CD4-positive, alpha-beta memory T cell (primary cell): ENCODE results near the gene PPP1R26. TPM values are rescaled to one million over a fixed set of nuclear protein-coding genes. Genes with fewer than 3 reads are reported as not detected.
"Not testable (repeated sequence)": the region's sequence is repeated elsewhere in the genome, so short reads cannot be mapped to it uniquely, and the experiment has no call there.

Experiments used
- CTCF ChIA-PET: fragments of 350-600 bp; sonication (Branson Sonifier 250); formaldehyde crosslinking; loops from one replicate; lab custom pipeline; 2021; ENCODE audit warnings: inconsistent platforms; ENCODE audit not compliant: partially characterized antibody; lab: Charles Lee
- POLR2A ChIA-PET: fragments of 350-600 bp; sonication (Branson Sonifier 250); formaldehyde crosslinking; loops from one replicate; lab custom pipeline; 2021; ENCODE audit not compliant: partially characterized antibody; lab: Charles Lee
- DNase-seq, 5 donors: peaks; one replicate each; pipeline versions ENCODE4 v3.0.0 to v3.0.0-alpha.2; 2020 to 2022; ENCODE audit warnings: mixed read lengths in 1 of 5
- H3K27ac ChIP-seq: one replicate; pipeline ENCODE4 v1.7.0; 2013; ENCODE audit warnings: low read depth, low read length
- H3K27me3 ChIP-seq: 2 replicates; pipeline ENCODE4 v1.7.0; 2013; ENCODE audit warnings: mild to moderate bottlenecking, low read length, moderate library complexity; ENCODE audit not compliant: insufficient read depth
- H3K36me3 ChIP-seq: 2 replicates; pipeline ENCODE4 v1.7.0; 2013; ENCODE audit warnings: mild to moderate bottlenecking, low read length, moderate library complexity; ENCODE audit not compliant: insufficient read depth
- H3K4me1 ChIP-seq: 2 replicates; pipeline ENCODE4 v1.7.0; 2013; ENCODE audit warnings: mild to moderate bottlenecking, low read length, moderate library complexity; ENCODE audit not compliant: insufficient read depth
- H3K4me3 ChIP-seq, 2 donors: one replicate each; pipeline ENCODE4 v1.7.0; 2013; ENCODE audit warnings: low read length in 2 of 2, mild to moderate bottlenecking in 1 of 2
- H3K9me3 ChIP-seq, 2 donors: one replicate each; pipeline ENCODE4 v1.7.0; 2013; ENCODE audit warnings: low read length in 2 of 2, control low read depth in 1 of 2; ENCODE audit not compliant: control insufficient read depth in 1 of 2
- H3K27ac Mint-ChIP-seq, 7 donors: one replicate each; pipeline ENCODE4 v1.8.0; 2020 to 2021; ENCODE audit warnings: mixed read lengths in 7 of 7, mild to moderate bottlenecking in 6 of 7, inconsistent platforms in 3 of 7, moderate library complexity in 3 of 7
- H3K27me3 Mint-ChIP-seq, 2 donors: one replicate each; pipeline ENCODE4 v1.8.0; 2020 to 2021; ENCODE audit warnings: mixed read lengths in 2 of 2
- H3K36me3 Mint-ChIP-seq, 2 donors: one replicate each; pipeline ENCODE4 v1.8.0; 2020 to 2021; ENCODE audit warnings: mixed read lengths in 2 of 2, inconsistent platforms in 1 of 2, mild to moderate bottlenecking in 1 of 2
- H3K4me1 Mint-ChIP-seq, 4 donors: one replicate each; pipeline ENCODE4 v1.8.0; 2020 to 2021; ENCODE audit warnings: mixed read lengths in 4 of 4, mild to moderate bottlenecking in 1 of 4
- H3K4me3 Mint-ChIP-seq, 8 donors: one replicate each; pipeline ENCODE4 v1.8.0; 2020 to 2021; ENCODE audit warnings: mixed read lengths in 8 of 8, mild to moderate bottlenecking in 7 of 8, moderate library complexity in 6 of 8, inconsistent platforms in 3 of 8
- H3K9me3 Mint-ChIP-seq, 8 donors: one replicate each; pipeline ENCODE4 v1.8.0; 2020 to 2021; ENCODE audit warnings: mixed read lengths in 8 of 8, mild to moderate bottlenecking in 5 of 8, inconsistent platforms in 3 of 8, moderate library complexity in 1 of 8
- intact Hi-C: fragments of 100-400 bp; cut with micrococcal nuclease; formaldehyde crosslinking; loops from one replicate; pipeline ENCODE4 v1.15.1; 2023
- polyA plus RNA-seq, 2 donors: library from polyadenylated mRNA; unstranded; fragments of 300-500 nt; fragmentation: Illumina TruSeq; gene quantifications; one replicate each; pipeline ENCODE4 v1.2.3, GENCODE V29; 2021
- total RNA-seq, 2 experiments: library from RNA; stranded (reverse); gene quantifications; one replicate each; pipeline ENCODE4 v1.2.3, GENCODE V29; 2021

PPP1R26 gene
- total and polyA plus RNA-seq, 4 experiments from 2014 or later: 0.54 to 1.9 (median 1.9) TPM; not detected in 1

DNA sequence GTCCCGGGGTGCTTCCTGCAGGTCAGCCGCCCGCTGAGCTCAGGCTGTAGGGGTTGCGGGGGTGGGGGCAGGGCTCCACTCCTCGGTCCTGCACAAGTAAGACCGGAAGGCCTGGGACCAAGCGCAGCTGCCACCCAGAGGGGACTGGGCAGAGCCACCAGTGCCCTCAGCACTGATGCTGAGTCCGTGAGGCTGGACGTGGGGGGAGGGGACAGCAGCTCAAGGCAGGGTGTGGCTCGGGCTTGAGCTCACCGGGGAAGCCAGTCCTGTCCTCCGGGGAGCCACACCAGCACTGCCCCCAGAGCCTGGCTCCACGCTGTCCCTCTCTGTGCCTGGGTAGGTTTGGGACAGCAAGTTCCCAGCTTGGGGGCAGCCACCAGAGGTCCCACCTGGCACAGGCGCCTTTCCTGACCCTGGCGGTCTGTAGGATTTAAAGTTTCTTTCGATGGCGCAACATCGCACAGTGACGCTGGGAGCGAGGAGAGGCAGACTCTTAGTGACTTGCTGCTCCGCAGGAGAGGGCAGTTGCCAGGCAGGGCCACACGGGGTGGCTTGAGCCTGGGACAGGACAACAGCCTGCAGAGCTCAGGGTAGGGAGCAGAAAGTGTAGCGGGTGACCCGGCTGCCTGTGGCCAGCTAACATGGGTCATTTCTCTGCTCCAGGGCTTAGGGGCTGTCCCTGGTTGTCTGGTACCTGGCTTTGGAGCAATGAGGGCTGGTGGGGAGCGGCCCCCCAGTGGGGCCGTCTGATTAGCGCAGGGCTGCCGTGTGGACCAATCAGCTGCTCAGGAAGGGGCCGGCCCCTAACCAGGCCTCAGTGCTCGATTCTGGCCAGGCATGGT is 47.4 kb downstream of the PPP1R26 start:
- ChIA-PET CTCF (no interaction called here), POLR2A (no interaction called here)
- Mint-ChIP-seq H3K27me3 (peaks cover 6 to 13% of the 10 kb centered on the region in 2 donors), H3K9me3 (no peaks in the 10 kb centered on the region), H3K27ac (no peak overlapping the region), H3K4me1 (peaks cover 0 to 6% (median 2%) of the 10 kb centered on the region in 4 donors), H3K4me3 (no peak overlapping the region), H3K36me3 (no peaks in the 10 kb centered on the region)
- H3K4me1 ChIP-seq: no peaks in the 10 kb centered on the region
- no peak overlapping the region for H3K4me3 ChIP-seq
- intact Hi-C loops: no loop called here
- no peaks in the 10 kb centered on the region for H3K9me3 ChIP-seq
- H3K27me3 ChIP-seq: no peaks in the 10 kb centered on the region
- no peak for DNase-seq
- H3K27ac ChIP-seq: no peak overlapping the region
- H3K36me3 ChIP-seq: no peaks in the 10 kb centered on the region

DNA sequence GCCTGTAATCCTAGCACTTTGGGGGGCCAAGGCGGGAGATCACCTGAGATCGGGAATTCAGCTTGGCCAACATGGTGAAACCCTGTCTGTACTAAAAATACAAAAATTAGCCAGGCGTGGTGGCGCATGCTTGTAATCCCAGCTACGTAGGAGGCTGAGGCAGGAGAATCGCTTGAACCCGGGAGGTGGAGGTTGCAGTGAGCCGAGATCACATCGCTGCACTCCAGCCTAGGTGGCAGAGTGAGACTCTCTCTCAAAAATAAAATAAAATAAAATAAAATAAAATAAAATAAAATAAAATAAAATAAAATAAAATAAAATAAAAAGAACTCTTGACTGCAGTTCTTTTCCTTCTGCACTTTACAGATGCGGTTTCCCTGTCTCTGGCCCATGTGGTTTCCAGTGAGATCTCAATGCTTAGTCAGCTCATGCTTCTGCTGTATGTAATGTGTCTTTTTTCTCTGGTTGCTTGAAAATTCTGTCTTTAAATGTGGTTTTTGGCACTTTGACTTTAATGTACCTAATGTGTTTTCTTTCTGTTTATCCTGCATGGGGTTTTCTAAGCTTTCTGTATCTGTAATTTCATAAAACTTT is 49.4 kb downstream of the PPP1R26 start:
- H3K36me3 ChIP-seq, H3K9me3 Mint-ChIP-seq, intact Hi-C loops, H3K27ac ChIP-seq, H3K4me1 Mint-ChIP-seq, H3K27ac Mint-ChIP-seq, POLR2A ChIA-PET, H3K36me3 Mint-ChIP-seq, DNase-seq, H3K9me3 ChIP-seq, H3K27me3 ChIP-seq, H3K4me3 ChIP-seq, CTCF ChIA-PET, H3K4me1 ChIP-seq, H3K4me3 Mint-ChIP-seq: not testable (repeated sequence)
- peaks cover 8 to 15% of the 10 kb centered on the region in 2 donors for H3K27me3 Mint-ChIP-seq

DNA sequence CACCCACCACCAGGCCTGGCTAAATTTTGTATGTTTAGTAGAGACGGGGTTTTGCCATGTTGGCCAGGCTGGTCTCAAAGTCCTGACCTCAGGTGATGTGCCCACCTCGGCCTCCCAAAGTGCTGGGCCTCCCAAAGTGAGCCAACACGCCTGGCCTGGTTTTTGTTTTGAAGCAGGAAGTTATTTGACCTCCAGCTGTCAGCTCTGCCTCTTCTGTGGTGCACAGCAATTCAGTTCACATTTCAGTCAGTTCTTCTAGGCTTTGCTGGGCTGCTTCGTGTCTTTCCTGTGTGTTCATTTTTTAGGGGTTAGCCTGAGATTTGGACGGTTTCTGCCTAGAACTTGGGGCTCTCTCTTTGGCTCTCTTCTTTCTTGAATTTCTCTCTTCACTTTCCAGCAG is 50.6 kb downstream of the PPP1R26 start:
- CTCF ChIA-PET: no interaction called here
- peak overlapping the region in 1 of 7 donors; percentile 31 for H3K27ac Mint-ChIP-seq
- H3K36me3 Mint-ChIP-seq: no peaks in the 10 kb centered on the region
- POLR2A ChIA-PET: no interaction called here
- intact Hi-C loops: no loop called here
- no peaks in the 10 kb centered on the region for H3K36me3 ChIP-seq
- DNase-seq: no peak
- no peak overlapping the region for H3K27ac ChIP-seq
- peaks cover 17 to 21% of the 10 kb centered on the region in 2 donors for H3K27me3 Mint-ChIP-seq
- H3K4me1 ChIP-seq: no peaks in the 10 kb centered on the region
- H3K4me3 Mint-ChIP-seq: peak overlapping the region in 1 of 8 donors; percentile 5
- no peaks in the 10 kb centered on the region for H3K9me3 ChIP-seq
- no peaks in the 10 kb centered on the region for H3K9me3 Mint-ChIP-seq
- peaks cover 0 to 6% (median 2%) of the 10 kb centered on the region in 4 donors for H3K4me1 Mint-ChIP-seq
- H3K4me3 ChIP-seq: no peak overlapping the region
- H3K27me3 ChIP-seq: no peaks in the 10 kb centered on the region

DNA sequence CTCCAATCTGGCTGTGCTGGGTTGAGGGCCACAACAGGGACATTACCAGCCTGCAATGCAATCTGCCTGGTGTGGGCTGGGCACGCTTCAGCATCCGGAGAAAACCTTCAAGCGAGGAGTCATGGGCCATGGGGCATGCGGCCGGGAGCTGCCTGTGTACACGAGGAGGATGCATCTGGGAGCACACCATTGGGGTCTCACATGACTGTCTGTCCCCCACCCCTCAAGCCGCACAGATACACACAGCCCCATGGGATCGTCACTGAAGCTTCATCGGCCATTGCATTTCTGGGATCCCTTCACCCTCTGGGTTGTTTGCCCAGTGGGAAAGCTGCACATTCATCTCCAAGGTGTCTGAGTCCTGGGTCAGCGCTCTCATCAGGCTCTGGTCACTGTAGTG is 51.5 kb downstream of the PPP1R26 start:
- DNase-seq: no peak
- CTCF ChIA-PET: no interaction called here
- H3K36me3 Mint-ChIP-seq: no peaks in the 10 kb centered on the region

DNA sequence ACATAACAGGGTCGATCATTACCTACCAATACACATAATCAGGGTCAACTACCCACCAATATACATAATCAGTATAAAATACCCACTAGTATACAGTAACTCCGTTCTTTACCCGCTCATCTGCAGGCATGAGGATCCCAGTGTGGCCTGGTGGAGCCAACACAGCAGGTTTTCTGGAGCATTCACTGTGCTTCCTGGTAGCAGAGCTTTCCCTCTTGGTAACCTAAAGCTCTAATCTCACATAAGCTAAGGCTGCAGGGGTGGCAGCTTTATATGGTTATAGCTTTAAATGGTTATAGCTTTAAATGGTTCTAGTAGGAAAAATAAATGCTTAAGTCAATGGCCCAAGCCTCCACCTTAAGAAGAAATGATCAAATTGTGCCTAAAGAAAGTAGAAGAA is 53.5 kb downstream of the PPP1R26 start:
- CTCF ChIA-PET: no interaction called here
- peaks cover 24 to 33% of the 10 kb centered on the region in 2 donors for H3K27me3 Mint-ChIP-seq

More for the DNA sequence above, 51.5 kb downstream of the PPP1R26 start:
- H3K9me3 Mint-ChIP-seq: no peaks in the 10 kb centered on the region
- no peaks in the 10 kb centered on the region for H3K36me3 ChIP-seq
- H3K27me3 ChIP-seq: no peaks in the 10 kb centered on the region
- H3K4me3 Mint-ChIP-seq: no peak overlapping the region
- no peak overlapping the region for H3K27ac ChIP-seq
- H3K27me3 Mint-ChIP-seq: peaks cover 18 to 22% of the 10 kb centered on the region in 2 donors
- peaks cover 0 to 6% (median 2%) of the 10 kb centered on the region in 4 donors for H3K4me1 Mint-ChIP-seq
- intact Hi-C loops: no loop called here
- H3K4me1 ChIP-seq: no peaks in the 10 kb centered on the region
- no peak overlapping the region for H3K27ac Mint-ChIP-seq
- H3K9me3 ChIP-seq: no peaks in the 10 kb centered on the region
- no peak overlapping the region for H3K4me3 ChIP-seq
- POLR2A ChIA-PET: no interaction called here

GRCh38 chr9:135533674-135534073 is 54.1 kb downstream of the PPP1R26 start:
- H3K4me3 ChIP-seq: no peak overlapping the region
- no peaks in the 10 kb centered on the region for H3K9me3 ChIP-seq
- DNase-seq: no peak
- no peaks in the 10 kb centered on the region for H3K36me3 ChIP-seq
- peaks cover 24 to 37% of the 10 kb centered on the region in 2 donors for H3K27me3 Mint-ChIP-seq
- CTCF ChIA-PET: no interaction called here
- peaks cover 0 to 6% (median 2%) of the 10 kb centered on the region in 4 donors for H3K4me1 Mint-ChIP-seq
- H3K27ac ChIP-seq: no peak overlapping the region
- POLR2A ChIA-PET: no interaction called here
- no peaks in the 10 kb centered on the region for H3K27me3 ChIP-seq
- H3K9me3 Mint-ChIP-seq: no peaks in the 10 kb centered on the region
- intact Hi-C loops: no loop called here
- H3K36me3 Mint-ChIP-seq: no peaks in the 10 kb centered on the region
- H3K4me3 Mint-ChIP-seq: no peak overlapping the region
- no peak overlapping the region for H3K27ac Mint-ChIP-seq
- H3K4me1 ChIP-seq: no peaks in the 10 kb centered on the region

More for the DNA sequence above, 53.5 kb downstream of the PPP1R26 start:
- H3K27ac ChIP-seq: no peak overlapping the region
- no peak overlapping the region for H3K27ac Mint-ChIP-seq
- POLR2A ChIA-PET: no interaction called here
- H3K4me1 Mint-ChIP-seq: peaks cover 0 to 6% (median 2%) of the 10 kb centered on the region in 4 donors
- H3K4me1 ChIP-seq: no peaks in the 10 kb centered on the region
- H3K36me3 ChIP-seq: no peaks in the 10 kb centered on the region
- intact Hi-C loops: no loop called here
- no peaks in the 10 kb centered on the region for H3K9me3 ChIP-seq
- H3K27me3 ChIP-seq: no peaks in the 10 kb centered on the region
- H3K9me3 Mint-ChIP-seq: no peaks in the 10 kb centered on the region
- H3K36me3 Mint-ChIP-seq: no peaks in the 10 kb centered on the region
- no peak overlapping the region for H3K4me3 ChIP-seq
- no peak overlapping the region for H3K4me3 Mint-ChIP-seq
- DNase-seq: no peak

- intact Hi-C loops, H3K4me1 ChIP-seq, POLR2A ChIA-PET, H3K4me3 Mint-ChIP-seq, H3K36me3 Mint-ChIP-seq, H3K27me3 ChIP-seq, DNase-seq, H3K27ac ChIP-seq, H3K36me3 ChIP-seq, CTCF ChIA-PET, H3K27ac Mint-ChIP-seq, H3K9me3 Mint-ChIP-seq, H3K4me1 Mint-ChIP-seq, H3K9me3 ChIP-seq, H3K4me3 ChIP-seq: not testable (repeated sequence)
- peaks cover 24 to 38% of the 10 kb centered on the region in 2 donors for H3K27me3 Mint-ChIP-seq
These were observed 54.7 kb downstream of the PPP1R26 start for GRCh38 chr9:135534192-135534711.
